Activated T-cell treated with anti-CD3 and anti-CD28 coated beads for 48 hours (primary cell): Measurements from ENCODE around the gene CEP70.
"Not testable (repeated sequence)": the region's sequence is repeated elsewhere in the genome, so short reads cannot be mapped to it uniquely, and the experiment has no call there.

ENCODE experiments used
- DNase-seq: peaks from one replicate; pipeline ENCODE4 v3.0.0-alpha.2; 2020; ENCODE audit warnings: low read depth

The CEP70 gene

GRCh38 chr3:138588445-138588844 is 5.6 kb downstream of the CEP70 start:
- no peak for DNase-seq

DNA sequence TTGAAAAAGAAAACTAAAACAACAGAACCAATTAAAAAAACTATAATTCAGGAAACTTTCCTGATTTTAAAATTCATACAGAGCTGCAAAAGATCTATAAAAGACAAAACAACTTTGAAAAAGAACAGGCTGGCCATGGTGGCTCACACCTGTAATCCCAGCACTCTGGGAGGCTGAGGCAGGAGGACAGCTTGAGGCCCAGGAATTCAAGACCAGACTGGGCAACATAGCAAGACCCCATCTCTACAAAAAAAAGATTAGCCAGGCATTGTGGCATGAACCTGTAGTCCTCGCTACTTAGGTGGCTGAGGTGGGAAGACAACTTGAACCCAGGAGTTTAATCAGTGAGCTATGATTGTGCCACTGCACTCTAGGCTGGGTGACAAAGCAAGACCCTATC is 6.7 kb downstream of the CEP70 start:
- DNase-seq, result no peak

- DNase-seq, result no peak
Measured at GRCh38 chr3:138578961-138579574, 15.0 kb downstream of the CEP70 start.

GRCh38 chr3:138578141-138578540 is 15.9 kb downstream of the CEP70 start:
- no peak for DNase-seq

GRCh38 chr3:138573138-138573537 is 20.9 kb downstream of the CEP70 start:
- no peak for DNase-seq

DNA sequence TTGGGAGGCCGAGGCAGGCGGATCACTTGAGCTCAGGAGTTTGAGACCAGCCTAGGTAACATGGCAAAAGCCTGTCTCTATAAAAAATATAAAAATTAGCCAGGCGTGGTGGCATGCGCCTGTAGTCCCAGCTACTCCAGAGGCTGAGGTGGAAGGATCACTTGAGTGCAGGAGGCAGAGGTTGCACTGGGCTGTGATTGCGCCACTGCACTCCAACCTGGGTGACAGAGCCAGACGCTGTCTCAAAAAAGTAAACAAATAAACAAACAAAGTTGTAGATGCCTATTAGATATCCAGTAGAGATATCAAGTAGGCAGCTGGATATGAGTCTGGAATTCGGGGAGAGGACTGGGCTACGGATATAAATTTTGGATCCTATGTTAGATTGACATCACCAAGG is 24.4 kb downstream of the CEP70 start:
- DNase-seq, result not testable (repeated sequence)

DNA sequence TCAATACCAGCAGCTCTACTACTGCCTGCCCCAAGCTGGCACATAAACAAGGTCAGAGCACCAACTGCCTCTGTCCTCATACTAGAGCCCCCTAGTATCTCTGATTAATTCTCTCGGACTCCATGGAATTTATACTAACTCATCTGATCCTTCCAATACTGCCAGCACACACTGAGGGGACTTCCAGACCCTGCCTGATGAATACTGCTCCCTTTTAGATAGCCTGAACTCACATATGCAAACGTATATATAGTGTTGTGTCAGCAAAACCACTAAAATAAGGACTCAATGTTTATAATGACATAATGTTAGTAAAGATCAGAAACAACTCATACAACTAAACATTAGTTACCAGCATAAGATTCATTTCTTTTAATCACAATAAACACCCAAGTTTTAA is 25.0 kb downstream of the CEP70 start:
- no peak for DNase-seq

- no peak for DNase-seq
Measured at GRCh38 chr3:138567403-138567802, 26.7 kb downstream of the CEP70 start.

- not testable (repeated sequence) for DNase-seq
Measured at GRCh38 chr3:138566293-138566692, 27.8 kb downstream of the CEP70 start.

- DNase-seq, result not testable (repeated sequence)
Measured at GRCh38 chr3:138562902-138563301, 31.2 kb downstream of the CEP70 start.

- DNase-seq, result no peak
Measured at GRCh38 chr3:138560501-138560900, 33.6 kb downstream of the CEP70 start.

DNA sequence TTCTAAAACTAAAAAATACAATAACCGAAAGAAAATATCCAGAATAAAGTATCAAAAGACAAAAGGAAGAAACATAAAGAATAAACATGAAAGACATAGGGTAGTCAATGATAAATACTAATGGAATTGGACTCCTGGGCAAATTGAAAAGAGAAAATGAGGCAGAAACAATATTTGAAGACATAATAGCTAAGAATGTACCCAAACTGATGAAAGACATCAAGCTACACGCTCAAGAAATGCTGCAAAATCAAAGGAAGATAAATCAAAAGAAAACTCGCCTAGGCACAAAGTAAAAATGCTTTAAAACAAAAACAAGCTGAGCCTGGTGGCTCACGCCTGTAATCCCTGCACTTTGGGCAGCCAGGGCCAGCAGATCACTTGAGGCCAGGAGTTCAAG is 34.9 kb downstream of the CEP70 start:
- DNase-seq, result no peak

DNA sequence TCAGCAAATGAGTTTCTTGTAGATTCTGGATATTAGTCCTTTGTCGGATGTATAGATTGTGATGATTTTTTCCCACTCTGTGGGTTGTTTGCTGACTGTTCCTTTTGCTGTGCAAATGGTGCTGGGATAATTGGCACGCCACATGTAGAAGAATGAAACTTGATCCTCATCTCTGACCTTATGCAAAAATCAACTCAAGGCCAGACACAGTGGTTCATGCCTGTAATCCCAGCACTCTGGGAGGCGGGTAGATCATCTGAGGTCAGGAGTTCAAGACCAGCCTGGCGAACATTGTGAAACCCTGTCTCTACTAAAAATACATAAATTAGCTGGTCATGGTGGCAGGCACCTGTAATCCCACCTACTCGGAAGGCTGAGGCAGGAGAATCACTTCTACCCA is 39.3 kb downstream of the CEP70 start:
- DNase-seq, result not testable (repeated sequence)

- DNase-seq, result not testable (repeated sequence)
Measured at GRCh38 chr3:138550958-138551357, 43.1 kb downstream of the CEP70 start.

- DNase-seq, result no peak
Measured at GRCh38 chr3:138549179-138549977, 44.7 kb downstream of the CEP70 start.

DNA sequence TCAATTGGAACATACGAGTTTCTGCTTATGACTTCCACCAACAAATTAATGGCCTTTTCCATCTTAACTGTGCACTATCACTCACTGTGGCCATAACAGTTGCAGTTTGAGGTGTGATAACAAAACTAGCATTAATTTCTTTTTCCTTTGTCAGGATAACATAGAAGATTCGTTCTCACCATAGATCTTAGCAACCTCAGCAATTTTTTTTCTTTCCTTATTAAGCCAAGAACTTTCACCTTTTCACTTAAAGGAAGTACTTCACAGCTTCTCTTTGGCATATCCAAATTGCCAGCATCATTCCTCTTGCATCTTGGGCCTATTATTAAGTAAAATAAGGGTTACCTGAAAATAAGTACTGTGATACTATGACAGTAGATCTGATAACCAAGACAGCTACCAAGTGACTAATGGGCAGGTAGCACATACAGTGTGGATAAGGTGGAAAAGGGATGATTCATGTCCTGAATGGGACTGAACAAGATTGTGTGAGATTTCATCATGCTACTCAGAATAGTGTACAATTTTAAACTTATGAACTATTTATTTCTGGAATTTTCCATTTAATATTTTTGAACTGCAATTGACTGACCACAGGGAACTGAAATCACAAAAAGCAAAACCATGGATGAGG is 46.6 kb downstream of the CEP70 start:
- DNase-seq, result no peak

DNA sequence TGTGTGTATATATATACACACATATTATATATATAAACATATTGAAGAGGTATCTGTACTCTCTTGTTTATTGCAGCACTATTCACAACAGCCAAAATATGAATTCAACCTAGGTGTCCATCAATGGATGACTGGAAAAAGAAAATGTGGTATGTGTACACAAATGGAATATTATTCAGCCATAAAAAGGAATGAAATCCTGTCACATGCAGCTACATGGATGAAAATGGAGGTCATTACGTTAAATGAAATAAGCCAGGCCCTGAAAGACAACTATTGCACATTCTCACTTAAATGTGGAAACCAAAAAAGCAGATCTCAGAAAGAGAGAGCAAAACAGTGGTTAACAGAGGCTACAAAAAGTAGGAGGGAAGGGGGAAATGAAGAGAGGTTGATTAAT is 49.5 kb downstream of the CEP70 start:
- DNase-seq, result no peak

- no peak for DNase-seq
Measured at GRCh38 chr3:138542977-138543376, 51.1 kb downstream of the CEP70 start.

DNA sequence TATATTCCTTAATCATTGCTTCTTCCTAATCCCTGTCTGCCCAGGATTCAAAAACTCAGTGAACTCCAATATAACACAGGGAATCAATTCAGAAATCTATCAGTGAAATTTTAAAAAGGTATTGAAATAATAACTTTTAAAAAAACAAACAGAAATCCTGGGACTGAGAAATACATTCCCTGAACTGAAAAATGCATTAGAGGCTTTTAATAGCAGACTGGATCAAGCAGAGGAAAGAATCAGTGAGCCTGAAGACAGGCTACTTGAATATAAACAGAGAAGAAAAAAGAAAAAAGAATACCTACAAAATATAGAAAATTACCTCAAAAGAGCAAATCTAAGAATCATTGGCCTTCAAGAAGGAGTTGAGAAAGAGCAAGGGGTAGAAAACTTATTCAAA is 54.7 kb downstream of the CEP70 start:
- DNase-seq, result no peak

DNA sequence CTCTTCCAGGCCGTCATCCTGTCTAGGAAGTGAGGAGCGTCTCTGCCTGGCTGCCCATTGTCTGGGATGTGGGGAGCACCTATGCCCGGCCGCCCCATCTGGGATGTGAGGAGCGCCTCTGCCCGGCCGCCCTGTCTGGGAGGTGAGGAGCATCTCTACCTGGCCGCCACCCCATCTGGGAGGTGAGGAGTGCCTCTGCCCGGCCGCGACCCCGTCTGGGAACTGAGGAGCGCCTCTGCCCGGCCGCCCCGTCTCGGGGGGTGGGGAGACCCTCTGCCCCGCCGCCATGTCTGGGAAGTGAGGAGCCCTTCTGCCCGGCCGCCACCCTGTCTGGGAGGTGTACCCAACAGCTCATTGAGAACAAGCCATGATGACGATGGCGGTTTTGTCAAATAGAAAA is 72.6 kb downstream of the CEP70 start:
- DNase-seq, result not testable (repeated sequence)

DNA sequence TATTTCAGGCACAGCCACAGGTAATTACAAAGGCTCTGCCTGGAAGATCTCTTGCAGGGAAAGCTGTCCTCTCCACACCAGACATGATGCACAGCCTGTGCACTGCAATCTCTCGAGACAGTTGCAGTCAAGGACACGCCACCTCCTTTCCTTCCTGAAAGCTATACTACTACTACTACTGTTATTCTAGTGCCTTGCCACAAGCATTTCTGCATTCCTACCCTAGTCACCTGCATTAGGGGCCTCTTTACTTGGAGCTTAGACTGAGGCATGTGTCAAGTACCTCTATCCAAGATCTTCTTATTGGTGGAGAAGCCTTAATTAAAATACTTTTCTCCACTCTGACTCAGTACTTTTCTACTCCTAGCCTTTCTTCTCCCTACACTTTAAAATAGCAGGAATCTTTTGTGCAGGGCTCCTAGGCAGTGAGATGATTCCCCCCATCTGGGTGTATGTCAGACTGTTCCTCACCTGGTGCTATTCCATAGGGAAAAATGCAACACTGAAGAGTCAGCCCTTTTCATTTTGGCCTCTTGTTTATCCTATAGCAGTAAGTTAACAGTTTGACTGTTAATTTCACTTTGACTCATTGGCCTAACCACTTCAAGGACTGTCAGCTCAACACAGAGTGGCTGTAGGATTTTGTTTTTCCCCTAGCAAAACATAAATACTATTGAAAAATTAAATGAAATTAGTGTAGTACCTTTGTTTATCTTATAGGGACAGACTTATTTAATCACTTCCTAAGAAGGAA is 80.8 kb downstream of the CEP70 start:
- no peak for DNase-seq

- no peak for DNase-seq
Measured at GRCh38 chr3:138511945-138512344, 82.1 kb downstream of the CEP70 start.

GRCh38 chr3:138509586-138509985 is 84.5 kb downstream of the CEP70 start:
- DNase-seq, result no peak
